Measurements from ENCODE around the gene PCDH15. TPM values are rescaled to one million over a fixed set of nuclear protein-coding genes. Genes with fewer than 3 reads are reported as not detected.

PCDH15 gene
- polyA plus RNA-seq (2012; ENCODE audit: insufficient read depth, insufficient read length): not detected

GRCh38 chr10:54800741-54801421 is at the start of gene PCDH15:
PCDH15 (minus strand) TSS chr10:54801231; CDS start chr10:54664262, 136,969 bp downstream.
- H3K4me3 ChIP-seq (ENCODE audit: low read length): no peak within 1 kb of the TSS
- peak; percentile 32 for DNase-seq (ENCODE audit: low read depth, low spot score)

- H3K4me3 ChIP-seq (ENCODE audit: low read length): no peak overlapping the region
- DNase-seq (ENCODE audit: low read depth, low spot score): no peak
These were observed 42.9 kb upstream of the PCDH15 start for GRCh38 chr10:54843932-54844331.

GRCh38 chr10:54843085-54843646 is 42.1 kb upstream of the PCDH15 start:
- H3K4me3 ChIP-seq (ENCODE audit: low read length): no peak overlapping the region
- DNase-seq (ENCODE audit: low read depth, low spot score): no peak

GRCh38 chr10:54837479-54837878 is 36.4 kb upstream of the PCDH15 start:
- no peak for DNase-seq (ENCODE audit: low read depth, low spot score)
- H3K4me3 ChIP-seq (ENCODE audit: low read length): no peak overlapping the region

- no peak for DNase-seq (ENCODE audit: low read depth, low spot score)
- H3K4me3 ChIP-seq (ENCODE audit: low read length): no peak overlapping the region
These were observed 32.0 kb upstream of the PCDH15 start for GRCh38 chr10:54833029-54833428.

- no peak for DNase-seq (ENCODE audit: low read depth, low spot score)
- no peak overlapping the region for H3K4me3 ChIP-seq (ENCODE audit: low read length)
These were observed 26.0 kb upstream of the PCDH15 start for GRCh38 chr10:54826994-54827560.

- no peak for DNase-seq (ENCODE audit: low read depth, low spot score)
These were observed 14.6 kb upstream of the PCDH15 start for GRCh38 chr10:54815583-54815982.

GRCh38 chr10:54808186-54808935 is 7.3 kb upstream of the PCDH15 start:
- H3K4me3 ChIP-seq (ENCODE audit: low read length): no peak overlapping the region
- no peak for DNase-seq (ENCODE audit: low read depth, low spot score)

More at GRCh38 chr10:54815583-54815982, 14.6 kb upstream of the PCDH15 start:
- H3K4me3 ChIP-seq (ENCODE audit: low read length): no peak overlapping the region

- H3K4me3 ChIP-seq (ENCODE audit: low read length): no peak overlapping the region
- no peak for DNase-seq (ENCODE audit: low read depth, low spot score)
These were observed 1.5 kb downstream of the PCDH15 start for GRCh38 chr10:54799506-54799905.

- no peak for DNase-seq (ENCODE audit: low read depth, low spot score)
- H3K4me3 ChIP-seq (ENCODE audit: low read length): no peak overlapping the region
These were observed 3.3 kb downstream of the PCDH15 start for GRCh38 chr10:54797636-54798321.

GRCh38 chr10:54796881-54797280 is 4.2 kb downstream of the PCDH15 start:
- H3K4me3 ChIP-seq (ENCODE audit: low read length): no peak overlapping the region
- DNase-seq (ENCODE audit: low read depth, low spot score): no peak

- no peak for DNase-seq (ENCODE audit: low read depth, low spot score)
- H3K4me3 ChIP-seq (ENCODE audit: low read length): no peak overlapping the region
These were observed 24.4 kb downstream of the PCDH15 start for GRCh38 chr10:54776622-54777021.

GRCh38 chr10:54772468-54773122 is 28.4 kb downstream of the PCDH15 start:
- no peak for DNase-seq (ENCODE audit: low read depth, low spot score)
- H3K4me3 ChIP-seq (ENCODE audit: low read length): no peak overlapping the region

GRCh38 chr10:54769051-54769450 is 32.0 kb downstream of the PCDH15 start:
- H3K4me3 ChIP-seq (ENCODE audit: low read length): no peak overlapping the region
- DNase-seq (ENCODE audit: low read depth, low spot score): no peak

GRCh38 chr10:54758791-54759190 is 42.2 kb downstream of the PCDH15 start:
- DNase-seq (ENCODE audit: low read depth, low spot score): no peak
- H3K4me3 ChIP-seq (ENCODE audit: low read length): no peak overlapping the region

GRCh38 chr10:54749623-54750022 is 51.4 kb downstream of the PCDH15 start:
- DNase-seq (ENCODE audit: low read depth, low spot score): no peak
- H3K4me3 ChIP-seq (ENCODE audit: low read length): no peak overlapping the region

GRCh38 chr10:54745436-54745835 is 55.6 kb downstream of the PCDH15 start:
- DNase-seq (ENCODE audit: low read depth, low spot score): no peak

GRCh38 chr10:54742416-54742815 is 58.6 kb downstream of the PCDH15 start:
- DNase-seq (ENCODE audit: low read depth, low spot score): no peak
- no peak overlapping the region for H3K4me3 ChIP-seq (ENCODE audit: low read length)

More at GRCh38 chr10:54745436-54745835, 55.6 kb downstream of the PCDH15 start:
- H3K4me3 ChIP-seq (ENCODE audit: low read length): no peak overlapping the region

- no peak for DNase-seq (ENCODE audit: low read depth, low spot score)
- H3K4me3 ChIP-seq (ENCODE audit: low read length): no peak overlapping the region
These were observed 72.5 kb downstream of the PCDH15 start for GRCh38 chr10:54728511-54728910.
